GM18498 (cell line): Measurements from ENCODE around the gene ZNF593OS.

Source experiments
- ATAC-seq: cut with Tn5 transposase; IDR thresholded peaks from one replicate; pipeline ENCODE4 v1.9.1; 2021; ENCODE audit warnings: mild to moderate bottlenecking, moderate library complexity; ENCODE audit not compliant: unreplicated experiment

Gene ZNF593OS

GRCh38 chr1:26184883-26185282, 13.3 kb upstream of the ZNF593OS start:
- ATAC-seq = no peak

DNA sequence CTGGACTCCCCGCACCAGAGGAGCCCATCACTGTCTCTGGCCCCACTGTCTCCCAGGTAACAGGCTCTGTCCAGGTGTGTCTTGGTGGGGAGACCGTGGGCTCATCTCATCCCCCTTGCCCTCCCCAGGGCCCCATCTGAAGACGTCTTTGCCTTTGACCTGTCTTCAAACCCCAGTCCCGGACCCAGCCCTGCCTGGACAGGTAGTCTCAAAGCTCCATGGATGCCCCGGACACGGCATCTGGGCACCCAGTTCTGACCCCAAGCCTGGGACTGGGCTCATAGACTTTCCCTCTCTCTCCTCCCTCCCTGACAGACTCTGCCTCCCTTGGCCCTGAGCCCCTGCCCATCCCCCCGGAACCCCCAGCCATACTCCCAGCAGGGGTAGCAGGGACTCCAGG, 12.5 kb upstream of the ZNF593OS start:
- ATAC-seq = no peak

GRCh38 chr1:26182383-26182696, 10.7 kb upstream of the ZNF593OS start:
- no peak for ATAC-seq

DNA sequence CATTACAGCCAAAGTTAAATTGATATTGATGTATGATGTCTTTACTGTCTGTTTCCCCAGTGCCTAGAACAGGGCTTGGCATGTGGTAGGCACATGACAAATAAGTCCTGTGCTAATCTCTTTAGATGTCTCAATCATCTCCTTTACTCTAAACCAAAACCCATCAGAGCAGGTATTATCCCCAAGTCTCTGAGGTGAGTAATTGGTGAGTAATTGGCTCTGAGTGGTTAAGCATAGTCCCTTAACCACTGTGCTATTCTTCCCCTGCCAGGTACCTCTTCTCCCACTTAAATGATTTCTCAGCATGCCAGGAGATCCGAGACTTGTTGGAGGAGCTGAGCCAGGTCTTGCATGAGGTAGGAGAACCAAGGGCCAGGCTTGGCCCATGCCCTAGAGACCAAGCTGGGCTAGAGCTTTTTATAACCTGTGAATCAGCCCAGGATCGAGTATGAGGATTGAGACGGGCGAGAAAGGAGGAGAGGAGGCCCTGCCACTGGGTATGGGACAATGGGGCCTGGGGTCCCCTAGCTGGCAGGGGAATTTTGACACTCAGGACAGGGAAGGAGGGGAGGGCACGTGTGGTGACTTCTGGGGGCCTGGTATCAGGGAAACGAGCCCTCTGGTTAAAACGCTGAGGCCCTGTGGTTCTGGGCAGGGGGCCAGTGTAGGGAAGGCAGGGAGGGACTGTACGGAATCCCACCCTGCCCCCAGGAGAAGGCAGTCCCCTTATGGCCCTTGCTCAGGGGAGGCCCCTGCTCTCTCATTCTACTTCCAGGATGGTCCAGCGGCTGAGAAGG, 10.2 kb upstream of the ZNF593OS start:
- no peak for ATAC-seq

GRCh38 chr1:26180010-26180506, 8.4 kb upstream of the ZNF593OS start:
- no peak for ATAC-seq

DNA sequence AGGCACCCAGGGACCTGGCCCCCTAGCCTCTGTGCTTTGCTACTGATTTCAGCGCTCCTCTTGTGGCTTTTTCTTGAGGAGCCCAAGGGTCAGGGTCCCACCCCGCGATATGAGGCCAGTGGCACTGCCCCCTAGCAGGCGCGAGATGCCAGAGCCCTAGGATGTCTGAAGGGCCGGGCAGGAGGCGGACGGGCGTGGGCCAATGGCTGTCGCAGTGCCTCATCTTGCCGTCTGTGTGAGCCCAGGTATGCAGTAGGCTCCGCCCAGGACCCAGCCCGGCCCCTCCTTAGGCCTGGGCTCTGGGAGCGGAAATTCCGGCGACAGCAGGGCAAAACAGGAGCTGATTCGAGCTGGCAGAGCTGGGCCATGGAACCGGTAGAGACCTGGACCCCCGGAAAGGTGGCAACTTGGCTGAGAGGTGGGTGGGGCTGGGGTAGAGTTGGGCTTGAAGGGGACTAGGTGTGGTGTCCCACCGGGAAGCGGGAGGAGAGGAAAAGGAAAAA, 5.6 kb upstream of the ZNF593OS start, which contains the start of gene CNKSR1:
TSS of gene CNKSR1 (plus strand) at position 310 of the 503 bp plus-strand sequence. CDS start at position 367, 57 bp downstream.
- no peak for ATAC-seq

- ATAC-seq = no peak
These were observed 3.7 kb upstream of the ZNF593OS start for GRCh38 chr1:26175346-26175745.

GRCh38 chr1:26170472-26170821, 1.2 kb downstream of the ZNF593OS start:
- no peak for ATAC-seq

DNA sequence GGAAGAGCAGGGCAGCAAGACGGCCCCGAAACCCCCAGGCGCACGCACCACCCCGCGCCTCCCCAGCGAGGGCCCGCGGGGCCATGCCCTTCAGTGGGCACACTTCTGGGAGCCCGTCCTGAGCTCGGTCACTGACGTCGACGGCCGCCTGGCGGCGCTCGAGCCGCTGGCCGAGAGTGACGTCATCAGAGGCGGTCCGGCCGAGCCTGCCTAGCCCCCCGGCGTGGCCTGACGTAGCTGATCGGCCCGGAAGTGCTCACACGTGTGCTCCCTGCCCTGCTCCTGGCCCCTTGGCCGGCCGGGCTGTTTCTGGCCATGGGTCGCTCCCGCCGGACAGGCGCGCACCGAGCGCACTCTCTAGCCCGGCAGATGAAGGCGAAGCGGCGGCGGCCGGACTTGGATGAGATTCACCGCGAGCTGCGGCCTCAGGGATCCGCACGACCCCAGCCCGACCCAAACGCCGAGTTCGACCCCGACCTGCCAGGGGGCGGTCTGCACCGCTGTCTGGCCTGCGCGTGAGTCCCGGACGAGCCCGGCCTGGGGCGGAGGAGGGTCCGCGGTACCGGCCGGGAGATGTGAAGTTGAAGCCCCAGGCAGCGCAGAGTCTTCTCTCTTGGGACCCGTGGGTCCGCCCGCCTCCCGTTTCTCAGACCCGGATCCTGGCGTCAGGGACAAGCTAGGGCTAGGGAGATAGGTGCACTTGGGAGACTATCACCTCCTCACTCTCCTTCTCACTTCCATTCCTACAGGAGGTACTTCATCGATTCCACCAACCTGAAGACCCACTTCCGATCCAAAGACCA, 1.8 kb downstream of the ZNF593OS start, which contains the start of gene ZNF593:
TSS of gene ZNF593 (plus strand) at position 240 of the 803 bp plus-strand sequence. CDS start at position 316, 76 bp downstream.
- peak; percentile 95 for ATAC-seq

DNA sequence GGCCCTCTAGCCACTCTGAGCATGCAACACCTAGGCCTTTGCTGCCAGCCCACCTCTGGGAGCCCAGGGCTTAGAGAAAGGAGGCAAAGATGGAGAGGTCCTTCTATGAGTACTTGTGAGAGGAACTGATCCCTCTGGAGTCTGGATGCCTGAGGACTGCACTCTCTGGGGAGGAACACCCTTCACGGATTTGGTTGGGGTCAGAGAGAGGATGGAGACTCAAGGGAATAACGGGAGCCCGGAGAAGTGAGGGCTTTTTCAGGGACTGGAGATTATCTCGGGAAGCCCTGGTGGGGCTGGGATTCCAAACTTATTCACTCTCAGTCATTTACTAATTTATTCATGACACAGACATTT, 2.5 kb downstream of the ZNF593OS start:
- ATAC-seq = no peak

GRCh38 chr1:26168410-26169197, 3.0 kb downstream of the ZNF593OS start, which contains the start of gene C1orf232:
C1orf232 (minus strand) TSS chr1:26168963; CDS start chr1:26168499, 464 bp downstream.
- no peak for ATAC-seq

DNA sequence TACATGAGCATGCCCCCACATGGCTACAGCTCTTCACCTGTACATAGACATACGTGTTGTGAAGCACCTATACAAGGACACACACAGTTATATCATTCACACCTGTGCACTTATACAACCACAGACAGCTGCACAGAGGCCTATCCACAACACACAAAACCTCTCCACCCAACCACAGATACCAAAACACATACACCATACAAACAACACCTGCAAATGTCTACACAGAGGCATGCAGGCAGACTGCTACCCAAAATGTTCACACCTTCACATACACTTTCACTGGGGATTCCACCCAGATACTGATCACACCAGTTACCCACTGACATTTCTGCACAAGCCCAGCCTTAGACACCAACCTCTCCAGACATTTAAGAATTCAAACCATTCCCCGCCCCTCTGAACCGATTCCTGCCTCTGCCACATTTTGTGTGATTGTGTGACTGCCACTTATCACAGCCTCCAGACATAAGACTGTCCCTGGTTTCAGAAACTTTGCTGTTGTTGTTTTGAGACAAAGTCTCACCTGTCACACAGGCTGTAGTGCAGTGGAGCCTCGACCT, 4.8 kb downstream of the ZNF593OS start:
- no peak for ATAC-seq

DNA sequence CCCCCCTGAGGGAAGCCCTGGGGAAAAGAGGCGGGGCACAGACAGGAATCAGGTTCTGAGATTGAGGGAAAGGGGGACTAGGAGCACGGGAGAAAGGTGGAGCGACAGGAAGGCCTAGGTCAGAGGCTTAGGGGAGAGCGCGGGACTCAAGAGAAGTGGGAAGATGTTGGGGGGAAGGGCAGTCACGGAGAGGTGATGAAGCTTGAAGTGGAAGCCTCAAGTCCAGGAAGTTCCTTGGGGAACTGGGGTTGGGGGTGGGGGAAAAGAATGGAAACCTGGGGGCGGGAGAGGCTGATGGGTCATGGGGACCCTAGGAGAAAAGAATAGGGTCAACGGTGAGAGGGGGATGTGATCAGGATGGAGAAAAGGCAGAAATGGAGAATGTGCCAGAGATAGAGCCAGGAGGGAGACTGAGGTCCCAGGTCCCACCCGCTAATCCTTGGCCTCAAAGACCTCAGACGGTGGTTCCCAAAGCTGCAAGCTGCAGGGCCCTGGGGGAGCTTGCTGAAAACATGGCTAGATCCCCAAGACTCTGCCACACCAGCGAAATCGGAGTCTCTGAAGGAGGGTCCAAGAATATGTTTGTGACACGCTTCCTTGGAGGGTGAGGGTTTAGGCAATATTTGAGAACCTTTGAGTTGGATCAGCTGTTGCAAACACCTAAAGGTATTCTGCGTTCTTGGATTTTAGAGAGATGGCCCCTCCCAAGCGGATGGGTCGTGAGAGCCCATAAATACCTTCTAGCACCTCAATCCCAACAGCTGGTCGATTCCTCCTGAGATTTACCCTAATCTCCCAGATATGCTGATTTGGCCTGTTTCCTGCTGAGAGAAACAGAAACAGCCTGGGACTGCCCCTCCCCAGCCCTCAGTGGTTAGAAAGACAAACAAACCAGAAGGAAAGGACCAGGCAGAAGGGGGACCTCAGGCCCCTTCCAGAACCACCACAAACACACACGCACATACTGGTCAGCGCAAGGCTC, 6.5 kb downstream of the ZNF593OS start:
- no peak for ATAC-seq

GRCh38 chr1:26164036-26164860, 7.4 kb downstream of the ZNF593OS start:
- no peak for ATAC-seq

DNA sequence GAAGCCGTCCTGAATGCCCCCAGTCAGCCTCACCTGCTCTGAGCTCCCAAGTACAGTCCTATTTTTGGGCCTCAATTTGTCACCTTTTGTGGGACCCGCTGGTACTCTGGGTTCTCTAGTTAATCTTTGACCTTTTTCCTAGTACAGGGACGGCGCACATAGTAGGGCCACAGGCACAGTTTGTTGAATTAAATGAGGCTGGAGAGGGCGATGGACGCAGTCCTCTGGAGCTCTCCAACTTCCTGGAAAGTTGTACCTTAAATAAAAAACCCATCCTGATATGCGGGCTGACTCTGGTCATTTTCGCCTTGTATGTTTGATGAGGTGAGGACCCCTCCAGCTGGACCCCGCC, 8.0 kb downstream of the ZNF593OS start:
- no peak for ATAC-seq

- ATAC-seq = no peak
These were observed 9.4 kb downstream of the ZNF593OS start for GRCh38 chr1:26162220-26162709.

- no peak for ATAC-seq
These were observed 10.0 kb downstream of the ZNF593OS start for GRCh38 chr1:26161415-26162219.
